ENCODE data around the gene RGS16. TPM values are rescaled to one million over a fixed set of nuclear protein-coding genes. Genes with fewer than 3 reads are reported as not detected.

RGS16 gene
- total and polyA plus RNA-seq, 7 donors: 0.46 to 12.4 (median 2.5) TPM

DNA sequence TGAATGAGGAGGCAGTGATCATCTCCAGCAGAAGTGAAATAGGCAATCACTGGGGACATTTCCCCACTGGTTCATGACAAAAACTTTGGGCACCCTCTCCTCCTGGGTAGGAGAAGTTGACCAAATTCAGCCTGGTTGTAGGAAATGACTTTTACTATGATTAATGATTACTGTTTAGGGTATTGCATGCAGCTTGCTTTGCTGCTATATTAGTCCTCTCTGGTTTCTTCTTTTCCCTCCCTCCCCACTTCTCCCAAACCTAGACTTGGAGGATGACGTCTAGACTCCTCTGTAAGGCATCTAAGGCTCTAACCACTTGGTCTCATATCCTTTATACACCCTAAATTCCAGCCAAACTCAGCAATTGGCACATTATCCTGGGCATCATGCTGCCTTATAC lies 3.4 kb upstream of the RGS16 start:
- H3K4me1 ChIP-seq: peaks cover 0 to 18% (median 16%) of the 10 kb centered on the region in 4 donors
- H3K4me3 ChIP-seq: no peak overlapping the region
- intact Hi-C loops (cut with DNase I): no loop called here
- H3K9me3 ChIP-seq: no peaks in the 10 kb centered on the region
- no peak overlapping the region for H3K27ac ChIP-seq
- no peak for DNase-seq
- TF ChIP-seq, protein P1, sequence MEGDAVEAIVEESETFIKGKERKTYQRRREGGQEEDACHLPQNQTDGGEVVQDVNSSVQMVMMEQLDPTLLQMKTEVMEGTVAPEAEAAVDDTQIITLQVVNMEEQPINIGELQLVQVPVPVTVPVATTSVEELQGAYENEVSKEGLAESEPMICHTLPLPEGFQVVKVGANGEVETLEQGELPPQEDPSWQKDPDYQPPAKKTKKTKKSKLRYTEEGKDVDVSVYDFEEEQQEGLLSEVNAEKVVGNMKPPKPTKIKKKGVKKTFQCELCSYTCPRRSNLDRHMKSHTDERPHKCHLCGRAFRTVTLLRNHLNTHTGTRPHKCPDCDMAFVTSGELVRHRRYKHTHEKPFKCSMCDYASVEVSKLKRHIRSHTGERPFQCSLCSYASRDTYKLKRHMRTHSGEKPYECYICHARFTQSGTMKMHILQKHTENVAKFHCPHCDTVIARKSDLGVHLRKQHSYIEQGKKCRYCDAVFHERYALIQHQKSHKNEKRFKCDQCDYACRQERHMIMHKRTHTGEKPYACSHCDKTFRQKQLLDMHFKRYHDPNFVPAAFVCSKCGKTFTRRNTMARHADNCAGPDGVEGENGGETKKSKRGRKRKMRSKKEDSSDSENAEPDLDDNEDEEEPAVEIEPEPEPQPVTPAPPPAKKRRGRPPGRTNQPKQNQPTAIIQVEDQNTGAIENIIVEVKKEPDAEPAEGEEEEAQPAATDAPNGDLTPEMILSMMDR (IDR thresholded peaks at IDR 0.05): no peak
- TF ChIP-seq EP300 (IDR thresholded peaks at IDR 0.05) (no peak), POLR2A (IDR thresholded peaks at IDR 0.05) (no peak), POLR2AphosphoS5 (IDR thresholded peaks at IDR 0.05) (no peak)
- 81 to 88% methylated on average over 1 of the region's 1 CpG for WGBS, 2 donors
- H3K27me3 ChIP-seq: no peaks in the 10 kb centered on the region
- H3K36me3 ChIP-seq: no peaks in the 10 kb centered on the region

DNA sequence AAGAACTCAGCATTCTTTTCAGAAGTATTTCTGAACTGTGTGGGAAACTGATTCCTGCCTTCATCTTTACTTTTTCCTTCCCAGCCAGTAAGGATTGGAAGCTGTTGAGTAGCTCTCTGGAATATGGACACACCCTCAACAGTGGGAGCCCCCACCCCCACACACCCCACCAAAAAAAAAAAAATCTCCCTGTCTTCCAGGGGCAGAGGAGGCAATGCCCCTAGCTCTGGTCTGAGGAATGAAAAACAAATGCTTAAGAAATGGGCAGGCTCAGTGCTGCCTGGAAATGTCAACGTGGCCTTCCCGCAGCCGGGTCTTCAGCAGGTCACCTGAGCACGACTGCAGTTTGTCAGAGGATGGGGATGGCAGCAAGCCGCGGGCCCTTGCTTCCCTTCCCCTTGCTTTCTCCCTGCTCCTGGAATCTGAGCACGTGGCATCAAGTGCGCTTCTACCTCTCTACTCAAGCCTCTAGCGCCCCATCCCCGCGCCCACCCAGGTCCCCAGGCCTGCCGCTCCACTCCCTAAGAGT lies 479 bp downstream of the RGS16 start:
- H3K9me3 ChIP-seq: no peaks in the 10 kb centered on the region
- peak overlapping the region; percentile 39 to 54 (median 50) for H3K4me3 ChIP-seq
- DNase-seq: peak; percentile 72
- H3K27ac ChIP-seq: peak overlapping the region; percentile 50 to 68 (median 62)
- no peak for TF ChIP-seq POLR2A (IDR thresholded peaks at IDR 0.05)
- TF ChIP-seq, protein P1 (IDR thresholded peaks at IDR 0.05): no peak
- no peak for TF ChIP-seq EP300 (IDR thresholded peaks at IDR 0.05)
- TF ChIP-seq POLR2AphosphoS5 (IDR thresholded peaks at IDR 0.05): no peak
- 3 to 4% methylated on average over 12 of the region's 12 CpGs for WGBS, 2 donors
- H3K36me3 ChIP-seq: no peaks in the 10 kb centered on the region
- no peaks in the 10 kb centered on the region for H3K27me3 ChIP-seq
- intact Hi-C loops (cut with DNase I): loop anchor here (5.0 kb wide), 1 partner anchor 234 kb away; the partner anchor contains the start of gene DHX9
- H3K4me1 ChIP-seq: peaks cover 0 to 27% (median 23%) of the 10 kb centered on the region in 4 donors

DNA sequence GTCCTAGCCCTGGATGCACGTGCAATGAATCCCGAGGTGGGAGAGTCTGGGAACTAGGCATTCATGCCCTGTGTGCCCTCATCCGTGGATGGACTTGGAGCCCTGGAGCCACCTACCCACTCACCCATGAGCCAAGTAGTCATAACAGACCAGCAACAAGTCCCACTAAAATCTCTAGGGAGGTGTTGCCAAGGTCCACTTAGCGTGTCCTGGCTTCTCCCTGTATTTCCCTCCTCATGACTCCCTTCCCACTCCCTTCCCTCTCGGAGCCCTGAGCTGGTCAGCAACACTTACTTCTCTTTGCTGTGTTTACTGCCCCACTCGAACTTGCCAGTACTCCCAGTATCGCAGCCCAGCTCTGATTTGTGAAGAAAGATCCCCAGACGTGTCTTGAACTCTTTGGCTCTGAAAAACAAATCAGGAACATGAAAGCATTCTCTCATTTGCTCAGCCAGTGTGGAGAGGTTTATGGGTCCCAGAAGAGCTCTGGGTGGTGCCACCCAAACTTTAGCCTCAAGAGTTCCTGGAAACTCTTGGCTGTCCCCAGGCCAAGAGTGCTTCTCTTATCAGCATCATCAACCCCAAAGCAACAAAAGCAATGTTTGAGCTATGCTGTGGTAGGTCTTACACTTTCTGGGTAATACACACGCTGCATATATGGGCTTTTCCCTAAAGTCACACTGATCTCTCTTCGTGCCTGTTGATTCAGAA lies 1.1 kb downstream of the RGS16 start:
- no peak for DNase-seq
- Histone ChIP-seq H3K27me3 (no peaks in the 10 kb centered on the region), H3K4me3 (peak overlapping the region; percentile 18 to 54 (median 50)), H3K36me3 (no peaks in the 10 kb centered on the region), H3K4me1 (peaks cover 0 to 27% (median 23%) of the 10 kb centered on the region in 4 donors), H3K9me3 (no peaks in the 10 kb centered on the region), H3K27ac (peak overlapping the region; percentile 50 to 68 (median 62))
- WGBS, 2 donors: 65 to 73% methylated on average over 10 of the region's 10 CpGs
- TF ChIP-seq POLR2AphosphoS5 (IDR thresholded peaks at IDR 0.05) (no peak), POLR2A (IDR thresholded peaks at IDR 0.05) (no peak), EP300 (IDR thresholded peaks at IDR 0.05) (no peak)
- TF ChIP-seq, protein P1 (IDR thresholded peaks at IDR 0.05): no peak
- intact Hi-C loops (cut with DNase I): loop anchor here (5.0 kb wide), 1 partner anchor 234 kb away; the partner anchor contains the start of gene DHX9

DNA sequence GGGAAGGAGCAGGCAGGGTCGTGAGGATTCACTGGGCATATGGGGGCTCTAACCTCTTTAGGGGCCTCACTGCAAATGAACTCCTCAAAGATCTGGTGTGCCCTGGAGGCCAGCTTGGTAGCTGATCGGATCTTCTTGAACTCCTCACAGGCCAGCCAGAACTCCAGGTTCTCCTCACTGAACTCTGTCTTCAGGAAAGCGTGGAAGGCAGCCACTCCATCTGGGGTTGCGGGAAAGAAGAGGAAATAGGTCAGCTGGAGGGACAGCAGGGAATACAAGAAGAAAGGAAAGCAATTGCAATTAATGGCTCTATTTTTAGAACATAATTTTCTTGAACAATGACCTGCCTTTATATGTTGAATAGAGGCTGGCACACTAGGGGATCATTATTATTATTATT lies 2.3 kb downstream of the RGS16 start:
- WGBS, 2 donors: 70 to 88% methylated on average over 4 of the region's 4 CpGs
- Histone ChIP-seq H3K27me3 (no peaks in the 10 kb centered on the region), H3K4me1 (peaks cover 0 to 27% (median 23%) of the 10 kb centered on the region in 4 donors), H3K36me3 (no peaks in the 10 kb centered on the region), H3K27ac (peak overlapping the region; percentile 10 to 68 (median 38)), H3K9me3 (no peaks in the 10 kb centered on the region), H3K4me3 (peak overlapping the region in 2 of 4 donors; percentile 51 to 54)
- no peak for DNase-seq
- TF ChIP-seq EP300 (IDR thresholded peaks at IDR 0.05) (no peak), POLR2AphosphoS5 (IDR thresholded peaks at IDR 0.05) (no peak), POLR2A (IDR thresholded peaks at IDR 0.05) (no peak)
- TF ChIP-seq, protein P1 (IDR thresholded peaks at IDR 0.05): no peak
- intact Hi-C loops (cut with DNase I): loop anchor here (1.0 to 5.0 kb wide), 2 partner anchors 183 to 235 kb away; partner anchors contain the start of gene DHX9
